Activated B cell treated with CpG ODN at 0.5 μM for 24 hours (primary cell): Measurements from ENCODE around the gene BOLL. TPM values are rescaled to one million over a fixed set of nuclear protein-coding genes. Genes with fewer than 3 reads are reported as not detected.

Experiments used
- ATAC-seq: fragments of 200-7000 bp; cut with Tn5 transposase; one replicate; pipeline ENCODE4 v1.10.0; 2021; ENCODE audit warnings: low read depth, mild to moderate bottlenecking, moderate library complexity
- CTCF ChIA-PET: fragments of 350-600 bp; sonication (Branson Sonifier 250); formaldehyde crosslinking; loops from one replicate; lab custom pipeline; 2021; ENCODE audit warnings: antibody characterized with exemption; lab: Charles Lee
- POLR2A ChIA-PET: fragments of 350-600 bp; sonication (Branson Sonifier 250); formaldehyde crosslinking; loops from one replicate; lab custom pipeline; 2021; ENCODE audit warnings: antibody characterized with exemption; lab: Charles Lee
- DNase-seq: peaks from one replicate; pipeline ENCODE4 v3.0.0; 2022
- H3K27ac Mint-ChIP-seq: one replicate; pipeline ENCODE4 v1.8.0; 2020; ENCODE audit warnings: mixed read lengths
- H3K27me3 Mint-ChIP-seq: one replicate; pipeline ENCODE4 v1.8.0; 2021; ENCODE audit warnings: mixed read lengths
- H3K36me3 Mint-ChIP-seq: one replicate; pipeline ENCODE4 v1.8.0; 2021; ENCODE audit warnings: low read depth, mixed read lengths
- H3K4me1 Mint-ChIP-seq: one replicate; pipeline ENCODE4 v1.8.0; 2021; ENCODE audit warnings: mixed read lengths
- H3K4me3 Mint-ChIP-seq: one replicate; pipeline ENCODE4 v1.8.0; 2020; ENCODE audit warnings: mild to moderate bottlenecking, mixed read lengths
- H3K9me3 Mint-ChIP-seq: one replicate; pipeline ENCODE4 v1.8.0; 2020; ENCODE audit warnings: mixed read lengths
- intact Hi-C: fragments of 100-400 bp; cut with micrococcal nuclease; formaldehyde crosslinking; loops from one replicate; pipeline ENCODE4 v1.15.1; 2024
- total RNA-seq: library from RNA; stranded (reverse); gene quantifications from 2 replicates; pipeline ENCODE4 v1.2.3, GENCODE V29; 2022
- TF ChIP-seq, protein P1 (sequence below): fragments of 200-600 bp; IDR thresholded peaks from one replicate; pipeline ENCODE4 v1.8.0; 2022; ENCODE audit warnings: antibody characterized with exemption, mild to moderate bottlenecking

Gene BOLL
- total RNA-seq, 1 donor from 2014 or later = not detected

DNA sequence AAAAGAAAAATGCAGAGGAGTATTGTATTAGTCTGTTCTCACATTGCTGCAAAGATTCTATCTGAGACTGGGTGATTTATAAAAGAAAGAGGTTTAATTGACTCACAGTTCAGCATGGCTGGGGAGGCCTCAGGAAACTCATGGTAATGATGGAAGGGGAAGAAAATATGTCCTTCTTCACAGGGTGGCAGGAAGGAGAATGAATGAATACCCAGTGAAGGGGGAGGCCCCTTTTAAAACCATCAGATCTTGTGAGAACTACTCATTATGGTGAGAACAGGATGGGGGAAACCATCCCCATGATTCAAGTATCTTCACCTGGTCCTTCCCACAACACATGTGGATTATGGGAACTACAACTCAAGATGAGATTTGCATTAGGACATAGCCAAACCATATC lies 10.2 kb upstream of the BOLL start:
- ATAC-seq = no peak
- no peak overlapping the region for H3K27ac Mint-ChIP-seq
- intact Hi-C loops = no loop called here
- H3K4me1 Mint-ChIP-seq = no peaks in the 10 kb centered on the region
- H3K4me3 Mint-ChIP-seq = no peak overlapping the region
- POLR2A ChIA-PET = no interaction called here
- CTCF ChIA-PET = interaction anchor here (1.0 kb wide), 1 partner anchor 12 kb away, joined by 3 read pairs; no protein-coding TSS in a partner anchor
- TF ChIP-seq, protein P1, sequence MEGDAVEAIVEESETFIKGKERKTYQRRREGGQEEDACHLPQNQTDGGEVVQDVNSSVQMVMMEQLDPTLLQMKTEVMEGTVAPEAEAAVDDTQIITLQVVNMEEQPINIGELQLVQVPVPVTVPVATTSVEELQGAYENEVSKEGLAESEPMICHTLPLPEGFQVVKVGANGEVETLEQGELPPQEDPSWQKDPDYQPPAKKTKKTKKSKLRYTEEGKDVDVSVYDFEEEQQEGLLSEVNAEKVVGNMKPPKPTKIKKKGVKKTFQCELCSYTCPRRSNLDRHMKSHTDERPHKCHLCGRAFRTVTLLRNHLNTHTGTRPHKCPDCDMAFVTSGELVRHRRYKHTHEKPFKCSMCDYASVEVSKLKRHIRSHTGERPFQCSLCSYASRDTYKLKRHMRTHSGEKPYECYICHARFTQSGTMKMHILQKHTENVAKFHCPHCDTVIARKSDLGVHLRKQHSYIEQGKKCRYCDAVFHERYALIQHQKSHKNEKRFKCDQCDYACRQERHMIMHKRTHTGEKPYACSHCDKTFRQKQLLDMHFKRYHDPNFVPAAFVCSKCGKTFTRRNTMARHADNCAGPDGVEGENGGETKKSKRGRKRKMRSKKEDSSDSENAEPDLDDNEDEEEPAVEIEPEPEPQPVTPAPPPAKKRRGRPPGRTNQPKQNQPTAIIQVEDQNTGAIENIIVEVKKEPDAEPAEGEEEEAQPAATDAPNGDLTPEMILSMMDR = no peak
- H3K27me3 Mint-ChIP-seq = peaks cover 46% of the 10 kb centered on the region
- no peaks in the 10 kb centered on the region for H3K36me3 Mint-ChIP-seq
- peaks cover 8% of the 10 kb centered on the region for H3K9me3 Mint-ChIP-seq
- no peak for DNase-seq

DNA sequence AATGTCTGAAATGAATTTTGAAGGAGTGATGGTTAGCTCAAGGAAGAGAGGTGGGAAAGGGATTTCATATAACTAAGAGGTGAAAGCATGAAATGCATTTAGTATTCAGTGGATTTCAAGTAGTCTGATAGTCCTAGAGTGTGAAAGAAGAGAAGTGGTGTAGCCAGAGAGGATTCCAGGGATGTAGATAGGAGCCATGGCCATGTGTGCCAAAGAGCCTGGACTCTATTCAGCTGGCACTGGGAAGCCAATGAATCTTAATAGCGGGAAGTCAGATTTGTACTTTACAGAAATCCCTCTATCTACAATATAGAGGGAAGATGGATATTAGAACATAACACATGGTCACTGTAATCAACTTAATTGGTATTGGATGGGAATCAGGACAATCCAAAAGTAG lies 8.3 kb upstream of the BOLL start:
- ChIA-PET CTCF (interaction anchor here (1.5 kb wide), 1 partner anchor 14 kb away, joined by 6 read pairs; no protein-coding TSS in a partner anchor), POLR2A (no interaction called here)
- Mint-ChIP-seq H3K4me3 (no peak overlapping the region), H3K36me3 (no peaks in the 10 kb centered on the region), H3K27ac (no peak overlapping the region), H3K9me3 (peaks cover 8% of the 10 kb centered on the region), H3K27me3 (peaks cover 45% of the 10 kb centered on the region), H3K4me1 (no peaks in the 10 kb centered on the region)
- intact Hi-C loops = no loop called here
- no peak for ATAC-seq
- DNase-seq = no peak
- TF ChIP-seq, protein P1 = no peak

DNA sequence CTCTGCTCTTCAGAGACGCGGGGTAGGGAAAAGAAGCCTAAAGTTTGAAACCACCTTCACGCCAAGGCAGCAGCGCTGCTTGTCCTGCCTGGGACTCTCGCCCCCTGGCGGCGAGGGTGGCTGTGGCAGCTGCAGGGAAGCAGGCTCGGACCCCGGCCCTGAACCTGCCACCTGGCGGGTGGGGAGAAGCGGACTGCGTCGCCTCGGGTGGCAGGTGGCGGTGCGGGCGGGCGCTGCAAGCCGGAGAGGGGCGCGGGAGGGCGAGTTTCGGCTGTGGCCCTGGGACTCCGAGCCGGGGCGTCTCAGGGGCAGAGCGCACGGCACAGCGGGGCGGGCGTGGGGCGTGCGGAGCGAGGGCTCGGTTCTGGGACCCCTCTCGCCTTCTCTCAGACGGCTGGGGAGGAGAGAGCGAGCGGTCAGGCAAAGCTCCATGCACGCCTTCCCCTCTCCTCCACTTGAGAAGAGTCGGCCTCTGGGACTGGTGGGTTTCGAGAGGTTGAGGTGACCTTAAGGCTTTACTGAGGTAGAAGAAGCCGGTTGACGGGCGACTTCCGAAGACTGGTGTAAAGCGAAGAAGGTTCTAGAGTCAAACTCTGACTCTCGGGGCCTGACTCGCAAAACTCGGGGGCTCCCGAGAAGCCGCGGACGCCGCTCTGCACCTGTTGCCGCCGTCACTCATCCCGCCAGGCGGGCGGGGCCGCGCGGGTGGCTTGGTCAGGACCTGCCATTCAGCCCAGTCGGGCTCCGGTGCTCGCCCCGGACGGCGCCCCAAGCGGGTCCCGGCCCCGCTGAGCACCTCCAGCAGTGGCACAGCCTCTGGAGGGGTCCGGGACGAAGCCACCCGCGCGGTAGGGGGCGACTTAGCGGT lies 1.1 kb upstream of the BOLL start:
- ATAC-seq (peak; percentile 72), DNase-seq (peak; percentile 40)
- no peaks in the 10 kb centered on the region for H3K36me3 Mint-ChIP-seq
- intact Hi-C loops = loop anchor here (1.0 kb wide), 1 partner anchor 18 kb away; the partner anchor contains the start of gene PLCL1
- peaks cover 37% of the 10 kb centered on the region for H3K27me3 Mint-ChIP-seq
- peak overlapping the region; percentile 71 for H3K4me3 Mint-ChIP-seq
- no peak overlapping the region for H3K27ac Mint-ChIP-seq
- ChIA-PET CTCF (no interaction called here), POLR2A (no interaction called here)
- H3K4me1 Mint-ChIP-seq = no peaks in the 10 kb centered on the region
- TF ChIP-seq, protein P1 = no peak
- no peaks in the 10 kb centered on the region for H3K9me3 Mint-ChIP-seq

DNA sequence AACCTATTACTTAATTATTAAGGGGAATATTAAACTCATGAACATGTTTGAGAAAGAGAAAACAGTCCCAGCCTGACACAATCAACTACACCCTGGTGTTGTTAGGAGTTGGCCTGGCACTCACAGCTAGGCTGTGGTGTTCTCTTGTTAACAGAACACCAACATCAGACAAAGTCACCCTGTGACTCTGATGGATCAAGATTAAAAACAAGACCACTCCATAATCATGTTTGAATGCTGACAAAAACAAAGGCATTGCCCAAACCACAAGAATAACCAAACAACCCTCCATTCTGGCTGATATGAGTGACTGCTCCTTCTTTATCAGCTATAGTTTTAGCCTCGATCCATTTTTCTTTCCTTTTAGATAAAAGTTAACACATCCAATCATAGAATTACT lies 3.0 kb downstream of the BOLL start:
- H3K27ac Mint-ChIP-seq = no peak overlapping the region
- ATAC-seq (no peak), DNase-seq (no peak)
- intact Hi-C loops = no loop called here
- H3K4me1 Mint-ChIP-seq = no peaks in the 10 kb centered on the region
- no peak overlapping the region for H3K4me3 Mint-ChIP-seq
- peaks cover 23% of the 10 kb centered on the region for H3K27me3 Mint-ChIP-seq
- no peaks in the 10 kb centered on the region for H3K9me3 Mint-ChIP-seq
- TF ChIP-seq, protein P1 = no peak
- no peaks in the 10 kb centered on the region for H3K36me3 Mint-ChIP-seq
- CTCF ChIA-PET = interaction anchor here (0.8 kb wide), 1 partner anchor 45 kb away, joined by 3 read pairs; no protein-coding TSS in a partner anchor
- POLR2A ChIA-PET = no interaction called here

DNA sequence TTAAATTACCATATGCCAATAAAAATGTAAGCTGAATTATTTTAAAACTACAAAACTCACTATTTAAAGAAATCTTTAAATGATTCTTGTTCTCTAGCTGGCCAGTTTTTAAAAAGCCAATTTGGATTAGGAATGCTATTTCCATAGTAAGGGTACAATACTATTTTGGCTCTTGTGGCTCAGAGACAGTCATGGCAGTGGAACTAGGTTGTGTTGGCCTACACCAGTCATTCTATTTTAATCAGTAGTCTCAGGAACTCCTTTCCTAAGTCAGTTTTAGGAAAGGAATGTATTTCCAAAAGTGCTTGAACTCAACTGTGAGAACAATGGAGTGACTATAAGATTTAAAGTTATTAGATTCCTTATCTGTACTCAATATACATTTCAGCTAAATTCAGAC lies 5.9 kb downstream of the BOLL start:
- Mint-ChIP-seq H3K4me3 (no peak overlapping the region), H3K9me3 (no peaks in the 10 kb centered on the region), H3K4me1 (no peaks in the 10 kb centered on the region), H3K36me3 (no peaks in the 10 kb centered on the region), H3K27ac (no peak overlapping the region), H3K27me3 (peaks cover 17% of the 10 kb centered on the region)
- DNase-seq = no peak
- ChIA-PET CTCF (interaction anchor here (1.4 to 2.3 kb wide), 4 partner anchors 13 to 1028 kb away, joined by 3 to 7 read pairs (median 5); no protein-coding TSS in a partner anchor), POLR2A (no interaction called here)
- intact Hi-C loops = loop anchor here (5.0 to 10.0 kb wide), 4 partner anchors 282 to 1484 kb away; partner anchors contain the start of gene HSPD1
- ATAC-seq = no peak
- TF ChIP-seq, protein P1 = no peak
